ENCODE data around the gene GPR137B. TPM values are rescaled to one million over a fixed set of nuclear protein-coding genes. Genes with fewer than 3 reads are reported as not detected.

GPR137B gene
- total and polyA plus RNA-seq, 9 of the 15 experiments (the other 6 are each of a cell fraction or from before 2014, with no cell fraction given): 0.04 to 1.0 (median 0.62) TPM

DNA sequence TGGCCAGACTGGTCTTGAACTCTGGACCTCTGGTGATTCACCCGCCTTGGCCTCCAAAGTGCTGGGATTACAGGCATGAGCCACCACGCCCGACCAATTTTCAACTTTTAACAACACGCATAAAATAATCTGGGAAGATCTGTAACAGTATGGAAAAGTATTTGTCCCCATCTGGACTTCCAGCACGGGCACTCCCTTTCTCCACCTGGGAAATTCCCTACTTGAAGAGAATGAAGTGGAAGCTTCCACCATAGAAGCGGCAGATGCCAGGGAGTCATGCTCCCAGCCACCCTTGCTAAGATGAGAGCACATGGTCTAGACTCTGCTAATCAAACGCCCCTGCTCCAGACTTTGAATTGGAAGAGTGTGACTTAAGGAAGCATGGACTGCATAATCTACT is 9.0 kb upstream of the GPR137B start:
- no peaks in the 10 kb centered on the region for H3K36me3 ChIP-seq (ENCODE audit: control insufficient read depth, insufficient read depth, low read length)
- intact Hi-C loops (cut with micrococcal nuclease): no loop called here
- no peak overlapping the region for H3K27ac ChIP-seq (ENCODE audit: extremely low read depth, low read depth, low read length)
- H3K4me2 ChIP-seq (ENCODE audit: insufficient read depth, low read length): no peak overlapping the region
- in situ Hi-C loops (cut with MboI): no loop called here
- CTCF ChIA-PET (ENCODE audit: low intra/inter-chr PET ratio): no interaction called here
- DNase-seq (ENCODE audit: extremely low read depth in 1 of 4, low spot score in 3 of 4): no peak
- 2% methylated on average over 7 of the region's 7 CpGs for WGBS (ENCODE audit: insufficient coverage, low coverage, missing lambda C conversion rate)
- H3K9me1 ChIP-seq (ENCODE audit: control insufficient read depth, insufficient read depth, low read length): no peaks in the 10 kb centered on the region
- ATAC-seq: no peak
- no peaks in the 10 kb centered on the region for H3K4me1 ChIP-seq (replicated peaks in 1 of 2; ENCODE audit: control insufficient read depth in 2 of 2, insufficient read depth in 2 of 2, low read length in 2 of 2)
- H3K9me3 ChIP-seq (replicated peaks; ENCODE audit: control insufficient read depth, insufficient read depth, low read depth, low read length): no peaks in the 10 kb centered on the region
- BruUV-seq (replicated peaks): no TSS peak
- H4K20me1 ChIP-seq (replicated peaks; ENCODE audit: control insufficient read depth, insufficient read depth, low read length): no peaks in the 10 kb centered on the region
- H3K27me3 ChIP-seq (ENCODE audit: control insufficient read depth in 2 of 2, insufficient read depth in 2 of 2, low read length in 2 of 2): peaks cover 21 to 44% of the 10 kb centered on the region in 2 experiments
- H3K79me2 ChIP-seq (ENCODE audit: control insufficient read depth, insufficient read depth, low read length): no peaks in the 10 kb centered on the region
- no peak overlapping the region for H2AFZ ChIP-seq (ENCODE audit: low read depth, low read length)
- no peak overlapping the region for H3K9ac ChIP-seq (ENCODE audit: insufficient read depth in 1 of 2, low read depth in 2 of 2, low read length in 2 of 2)
- FAIRE-seq: no peak
- POLR2A ChIA-PET: interaction anchor here (3.4 kb wide), 1 partner anchor 10 kb away, joined by 11 read pairs; no protein-coding TSS in a partner anchor
- H3K4me3 ChIP-seq: no peak overlapping the region
- TF ChIP-seq PHF20 (IDR thresholded peaks at IDR 0.05; ENCODE audit: partially characterized antibody) (no peak), KAT8 (IDR thresholded peaks at IDR 0.05; ENCODE audit: low read depth) (no peak), SMAD1 (IDR thresholded peaks at IDR 0.05; ENCODE audit: low read depth, low read length, partially characterized antibody) (no peak), JUN (IDR thresholded peaks at IDR 0.05; ENCODE audit: borderline replicate concordance, low read depth, low read length) (no peak), JUN (CRISPR knock-in tag; IDR thresholded peaks at IDR 0.05; ENCODE audit: borderline replicate concordance) (no peak), NELFE (IDR thresholded peaks at IDR 0.05; ENCODE audit: insufficient read depth, insufficient read length) (no peak), IRF9 (tag; IDR thresholded peaks at IDR 0.05) (no peak), NEUROD1 (IDR thresholded peaks at IDR 0.05; ENCODE audit: borderline replicate concordance, low read depth, low read length, partially characterized antibody) (no peak), HNRNPK (IDR thresholded peaks at IDR 0.05; ENCODE audit: low read depth, low read length, poor library complexity, severe bottlenecking) (no peak), ZNF586 (CRISPR knock-in tag; conservative IDR thresholded peaks at IDR 0.05) (no peak), CBFA2T3 (IDR thresholded peaks at IDR 0.05) (no peak), NCOA6 (IDR thresholded peaks at IDR 0.05) (no peak), HDAC3 (IDR thresholded peaks at IDR 0.05; ENCODE audit: borderline replicate concordance, partially characterized antibody) (no peak), PTTG1 (tag; IDR thresholded peaks at IDR 0.05; ENCODE audit: low read depth) (no peak), SNIP1 (IDR thresholded peaks at IDR 0.05; ENCODE audit: low read depth) (no peak)
- TF ChIP-seq, protein P1, sequence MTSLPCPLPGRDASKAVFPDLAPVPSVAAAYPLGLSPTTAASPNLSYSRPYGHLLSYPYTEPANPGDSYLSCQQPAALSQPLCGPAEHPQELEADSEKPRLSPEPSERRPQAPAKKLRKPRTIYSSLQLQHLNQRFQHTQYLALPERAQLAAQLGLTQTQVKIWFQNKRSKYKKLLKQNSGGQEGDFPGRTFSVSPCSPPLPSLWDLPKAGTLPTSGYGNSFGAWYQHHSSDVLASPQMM (CRISPR knock-in tag; IDR thresholded peaks at IDR 0.05): no peak
- TF ChIP-seq, protein P2, sequence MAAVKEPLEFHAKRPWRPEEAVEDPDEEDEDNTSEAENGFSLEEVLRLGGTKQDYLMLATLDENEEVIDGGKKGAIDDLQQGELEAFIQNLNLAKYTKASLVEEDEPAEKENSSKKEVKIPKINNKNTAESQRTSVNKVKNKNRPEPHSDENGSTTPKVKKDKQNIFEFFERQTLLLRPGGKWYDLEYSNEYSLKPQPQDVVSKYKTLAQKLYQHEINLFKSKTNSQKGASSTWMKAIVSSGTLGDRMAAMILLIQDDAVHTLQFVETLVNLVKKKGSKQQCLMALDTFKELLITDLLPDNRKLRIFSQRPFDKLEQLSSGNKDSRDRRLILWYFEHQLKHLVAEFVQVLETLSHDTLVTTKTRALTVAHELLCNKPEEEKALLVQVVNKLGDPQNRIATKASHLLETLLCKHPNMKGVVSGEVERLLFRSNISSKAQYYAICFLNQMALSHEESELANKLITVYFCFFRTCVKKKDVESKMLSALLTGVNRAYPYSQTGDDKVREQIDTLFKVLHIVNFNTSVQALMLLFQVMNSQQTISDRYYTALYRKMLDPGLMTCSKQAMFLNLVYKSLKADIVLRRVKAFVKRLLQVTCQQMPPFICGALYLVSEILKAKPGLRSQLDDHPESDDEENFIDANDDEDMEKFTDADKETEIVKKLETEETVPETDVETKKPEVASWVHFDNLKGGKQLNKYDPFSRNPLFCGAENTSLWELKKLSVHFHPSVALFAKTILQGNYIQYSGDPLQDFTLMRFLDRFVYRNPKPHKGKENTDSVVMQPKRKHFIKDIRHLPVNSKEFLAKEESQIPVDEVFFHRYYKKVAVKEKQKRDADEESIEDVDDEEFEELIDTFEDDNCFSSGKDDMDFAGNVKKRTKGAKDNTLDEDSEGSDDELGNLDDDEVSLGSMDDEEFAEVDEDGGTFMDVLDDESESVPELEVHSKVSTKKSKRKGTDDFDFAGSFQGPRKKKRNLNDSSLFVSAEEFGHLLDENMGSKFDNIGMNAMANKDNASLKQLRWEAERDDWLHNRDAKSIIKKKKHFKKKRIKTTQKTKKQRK (IDR thresholded peaks at IDR 0.05; ENCODE audit: borderline replicate concordance, low read depth, low read length): no peak
- TF ChIP-seq, protein P3, sequence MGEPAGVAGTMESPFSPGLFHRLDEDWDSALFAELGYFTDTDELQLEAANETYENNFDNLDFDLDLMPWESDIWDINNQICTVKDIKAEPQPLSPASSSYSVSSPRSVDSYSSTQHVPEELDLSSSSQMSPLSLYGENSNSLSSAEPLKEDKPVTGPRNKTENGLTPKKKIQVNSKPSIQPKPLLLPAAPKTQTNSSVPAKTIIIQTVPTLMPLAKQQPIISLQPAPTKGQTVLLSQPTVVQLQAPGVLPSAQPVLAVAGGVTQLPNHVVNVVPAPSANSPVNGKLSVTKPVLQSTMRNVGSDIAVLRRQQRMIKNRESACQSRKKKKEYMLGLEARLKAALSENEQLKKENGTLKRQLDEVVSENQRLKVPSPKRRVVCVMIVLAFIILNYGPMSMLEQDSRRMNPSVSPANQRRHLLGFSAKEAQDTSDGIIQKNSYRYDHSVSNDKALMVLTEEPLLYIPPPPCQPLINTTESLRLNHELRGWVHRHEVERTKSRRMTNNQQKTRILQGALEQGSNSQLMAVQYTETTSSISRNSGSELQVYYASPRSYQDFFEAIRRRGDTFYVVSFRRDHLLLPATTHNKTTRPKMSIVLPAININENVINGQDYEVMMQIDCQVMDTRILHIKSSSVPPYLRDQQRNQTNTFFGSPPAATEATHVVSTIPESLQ (CRISPR knock-in tag; IDR thresholded peaks at IDR 0.05): no peak

Measured in K562 (cell line).